ENCODE measurements around the gene BUD23.
"Not testable (repeated sequence)": the region's sequence is repeated elsewhere in the genome, so short reads cannot be mapped to it uniquely, and the experiment has no call there.

The BUD23 gene

DNA sequence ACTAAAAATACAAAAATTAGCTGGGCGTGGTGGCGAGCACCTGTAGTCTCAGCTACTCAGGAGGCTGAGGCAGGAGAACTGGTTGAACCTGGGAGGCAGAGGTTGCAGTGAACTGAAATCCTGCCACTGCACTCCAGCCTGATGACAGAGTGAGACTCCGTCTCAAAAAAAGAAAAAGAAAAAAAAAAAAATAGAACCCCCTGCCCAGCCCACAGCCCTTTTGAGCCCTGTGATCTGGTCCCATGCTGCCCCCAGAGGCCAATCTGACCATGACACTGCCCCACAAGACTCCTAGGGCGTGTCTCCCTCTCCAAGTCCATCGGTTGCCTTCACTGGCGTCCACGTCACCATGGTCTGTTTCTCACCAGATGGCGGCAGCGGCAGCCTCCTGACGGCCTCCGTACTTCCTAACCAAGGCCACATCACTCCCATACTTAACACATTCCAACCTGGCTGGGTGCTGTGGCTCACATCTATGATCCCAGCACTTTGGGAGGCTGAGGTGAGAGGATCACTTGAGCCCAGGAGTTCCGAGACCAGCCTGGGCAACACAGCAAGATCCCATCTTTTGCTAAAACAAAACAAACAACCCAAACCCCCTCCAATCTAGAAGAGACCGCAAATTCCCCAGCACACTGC is 18.1 kb downstream of the BUD23 start:
- peak; percentile 34 for DNase-seq

DNA sequence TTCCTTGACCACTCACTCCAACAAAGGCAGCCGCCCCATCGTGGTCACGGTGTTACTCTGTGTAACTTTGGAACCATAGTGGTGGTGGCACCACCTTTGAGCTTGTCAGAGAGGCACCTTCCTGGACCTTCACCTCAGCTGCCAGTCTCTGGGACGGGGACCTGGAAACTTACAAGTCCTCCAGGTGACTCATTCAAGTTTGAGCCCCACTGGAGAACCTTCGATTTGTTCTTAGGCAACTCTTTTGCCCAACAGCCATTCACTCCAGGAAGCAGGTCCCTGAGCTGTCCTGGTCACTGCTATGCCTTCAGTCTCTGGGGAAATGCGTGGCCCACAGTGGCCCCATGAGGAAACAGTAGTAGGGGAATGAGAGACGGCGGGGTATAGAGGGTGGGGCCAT is 18.8 kb downstream of the BUD23 start:
- no peak for DNase-seq

DNA sequence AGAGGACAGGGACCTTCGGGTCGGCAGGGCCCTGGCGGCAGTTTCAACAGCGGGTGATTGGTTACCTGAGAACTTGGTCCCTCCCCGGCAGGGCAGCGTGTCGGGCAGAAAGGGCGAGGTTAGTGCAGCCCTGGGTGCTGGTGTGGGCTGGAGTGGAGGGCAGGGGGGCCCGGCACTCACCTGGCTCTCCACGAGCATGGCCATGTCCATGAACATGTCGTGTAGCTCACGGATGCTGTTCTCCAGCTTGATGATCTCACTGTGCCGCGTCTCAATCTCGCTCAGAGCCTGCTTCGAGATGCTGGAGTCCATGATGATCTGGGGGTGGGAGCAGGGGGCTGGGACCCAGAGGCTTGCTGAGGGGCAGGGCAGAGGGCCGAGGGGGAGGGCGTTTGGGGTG is 19.3 kb downstream of the BUD23 start:
- no peak for DNase-seq

DNA sequence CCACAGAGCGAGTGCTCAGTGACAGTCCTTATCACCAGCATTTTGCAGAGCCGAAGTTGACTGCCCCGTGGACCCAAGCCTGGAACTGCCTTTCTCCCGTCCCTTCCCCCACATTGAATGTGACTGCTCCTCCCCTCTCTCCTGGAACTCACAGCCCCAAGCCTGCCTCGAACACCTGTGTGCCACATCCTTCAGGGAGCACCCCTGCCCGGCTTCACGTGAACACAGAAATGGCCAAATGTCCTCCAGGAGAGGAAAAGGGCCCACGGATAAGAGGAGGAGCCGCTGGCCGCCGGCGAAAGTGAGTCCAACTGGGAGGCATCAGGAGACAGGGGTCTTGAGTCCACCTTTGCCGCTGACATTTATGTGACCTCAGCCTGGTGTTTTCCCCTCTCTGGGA is 19.8 kb downstream of the BUD23 start:
- DNase-seq: no peak

DNA sequence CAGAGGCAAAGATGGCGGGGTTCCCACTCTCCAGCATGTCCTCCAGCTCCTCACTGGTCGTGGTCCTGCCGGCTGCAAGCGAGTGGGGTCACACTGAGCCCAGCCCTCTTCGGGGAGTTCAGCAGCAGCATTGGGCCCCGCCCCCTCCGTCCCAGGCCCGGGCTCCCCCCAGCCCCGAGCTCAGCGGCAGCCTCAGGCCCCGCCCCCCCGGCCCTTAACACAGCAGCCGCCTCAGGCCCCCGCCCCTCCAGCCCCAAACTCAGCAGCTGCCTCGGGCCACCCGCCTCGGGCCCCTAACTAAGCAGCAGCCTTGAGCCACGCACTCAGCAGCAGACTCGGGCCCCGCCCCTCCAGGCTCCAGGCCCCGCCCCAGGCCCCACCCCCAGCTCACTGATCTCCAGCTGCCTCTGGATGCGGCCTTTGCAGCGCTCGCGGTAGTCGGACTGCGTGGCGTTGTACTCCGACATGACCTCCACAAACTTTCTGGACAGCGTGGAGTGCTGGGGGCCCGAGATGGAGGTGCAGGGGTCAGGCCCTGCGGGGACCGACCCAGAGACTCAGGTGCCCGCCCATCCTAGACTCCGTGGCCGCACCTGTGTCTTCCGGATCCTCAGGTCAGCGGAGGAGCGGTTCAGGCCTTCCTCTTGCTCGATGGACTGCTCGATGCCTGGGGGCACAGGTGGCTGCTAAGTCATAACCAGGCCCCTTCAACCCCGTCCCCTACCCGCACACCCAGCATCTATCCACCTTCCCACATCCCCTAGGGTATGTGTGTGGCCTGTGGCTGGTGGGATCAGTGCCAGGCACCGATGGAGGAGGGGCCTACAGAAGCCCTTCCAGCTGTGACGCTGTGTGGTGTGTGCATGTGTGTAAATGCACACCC is 20.6 kb downstream of the BUD23 start:
- peak; percentile 50 for DNase-seq

DNA sequence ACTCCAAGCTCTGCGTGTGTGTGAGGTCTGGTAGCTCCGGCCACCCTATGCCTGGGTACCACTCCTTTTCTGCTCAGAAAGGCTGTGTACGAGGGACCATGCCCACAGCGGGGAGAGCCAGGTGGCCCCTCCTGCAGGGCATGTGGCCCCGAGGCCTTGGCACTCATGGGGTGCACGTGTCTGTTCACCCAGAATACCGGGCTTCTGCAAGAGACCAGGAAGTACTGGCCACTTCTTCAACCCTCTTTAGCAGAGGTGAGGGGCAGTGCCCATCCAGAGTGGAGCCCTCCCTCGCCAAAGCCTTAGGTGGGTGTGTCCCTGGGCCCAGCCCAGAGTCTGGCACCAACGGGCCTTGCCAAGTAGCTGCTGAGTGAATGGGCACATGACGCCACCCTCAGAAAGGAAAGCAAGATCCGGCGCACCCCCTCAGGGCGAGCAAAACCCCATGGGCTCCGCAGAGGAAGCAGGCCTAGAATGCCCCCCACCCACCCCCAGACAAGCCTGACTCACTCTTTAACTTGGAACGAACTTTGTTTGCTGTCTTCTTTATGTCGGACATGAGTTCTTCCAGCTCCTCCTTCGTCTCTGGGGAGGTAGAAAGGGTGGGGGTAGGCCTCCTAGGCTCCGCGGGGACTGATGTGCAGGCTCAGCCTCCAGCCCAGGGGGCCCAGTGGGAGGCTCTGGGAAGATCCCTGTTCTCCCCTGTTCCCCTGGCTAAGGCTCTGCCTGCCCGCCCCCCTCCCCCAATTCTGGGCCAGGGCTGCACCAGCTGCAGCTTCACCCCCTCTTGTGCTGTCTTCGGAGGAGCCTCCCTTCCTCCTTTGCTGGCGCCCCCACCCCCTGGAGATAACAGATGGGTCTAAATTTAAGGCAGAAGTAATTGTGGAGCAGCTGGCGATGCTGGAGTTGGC is 21.5 kb downstream of the BUD23 start:
- no peak for DNase-seq

DNA sequence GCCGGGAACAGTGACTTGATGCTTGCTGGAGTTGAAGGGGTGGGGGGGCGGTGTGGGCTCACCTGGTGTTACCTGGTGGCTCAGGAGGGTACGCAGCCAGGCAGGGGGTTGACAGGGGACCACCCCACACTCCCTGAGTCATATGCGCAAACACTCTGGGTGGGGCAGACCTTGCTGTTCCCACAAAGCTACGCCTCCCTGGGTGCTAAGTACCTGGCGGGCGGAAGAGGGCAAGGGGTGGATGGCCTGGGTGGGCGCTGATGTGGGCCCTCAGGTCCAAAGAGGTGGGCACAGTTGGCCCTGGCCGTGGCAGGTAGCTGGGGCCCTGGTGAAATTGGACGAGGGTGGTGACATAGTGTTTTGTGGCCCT is 22.1 kb downstream of the BUD23 start:
- DNase-seq: no peak

DNA sequence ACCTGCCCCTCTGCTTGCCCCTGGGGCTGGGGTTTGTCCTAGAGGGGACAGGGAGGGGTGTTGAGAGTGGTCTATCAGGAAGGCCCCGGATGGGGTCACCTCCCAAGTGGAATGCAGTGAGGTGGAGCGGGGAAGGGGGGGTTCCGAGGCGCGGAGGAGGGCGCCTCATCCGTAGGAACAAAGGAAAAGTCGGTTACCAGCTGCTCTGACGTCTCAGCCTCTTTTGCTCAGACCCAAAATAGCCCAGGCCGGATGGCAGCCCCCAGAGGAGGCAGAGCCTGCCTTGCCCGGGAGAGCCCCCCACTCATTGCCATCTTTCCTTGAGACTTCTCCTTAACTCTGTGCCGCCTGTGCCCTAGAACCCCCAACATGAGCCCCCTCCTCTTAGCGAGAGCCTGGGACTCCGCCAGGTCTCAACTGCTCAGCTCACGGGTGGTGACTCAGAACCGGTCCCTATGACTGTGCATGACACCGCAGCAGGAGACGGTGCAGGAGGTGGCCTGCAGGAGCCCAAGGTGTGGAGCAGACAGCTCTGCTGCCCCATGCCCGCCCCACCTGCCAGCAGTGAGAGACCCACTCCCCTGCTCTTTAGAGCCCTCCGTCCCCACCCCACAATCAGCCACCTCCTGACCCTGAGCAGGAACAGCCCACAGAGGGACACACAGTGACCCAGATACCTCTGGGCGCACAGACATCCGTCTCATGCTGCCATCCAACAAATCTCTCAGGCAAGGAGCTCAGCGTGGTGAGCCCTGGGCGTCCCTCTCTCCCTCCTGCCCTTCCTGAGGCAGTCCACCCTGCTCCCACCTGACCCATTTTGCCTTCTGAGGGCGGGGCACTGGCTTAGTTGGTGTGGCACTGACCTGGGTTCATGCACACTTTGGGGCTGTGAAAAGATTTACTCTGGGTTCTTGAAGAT is 23.0 kb downstream of the BUD23 start:
- peak; percentile 47 for DNase-seq

DNA sequence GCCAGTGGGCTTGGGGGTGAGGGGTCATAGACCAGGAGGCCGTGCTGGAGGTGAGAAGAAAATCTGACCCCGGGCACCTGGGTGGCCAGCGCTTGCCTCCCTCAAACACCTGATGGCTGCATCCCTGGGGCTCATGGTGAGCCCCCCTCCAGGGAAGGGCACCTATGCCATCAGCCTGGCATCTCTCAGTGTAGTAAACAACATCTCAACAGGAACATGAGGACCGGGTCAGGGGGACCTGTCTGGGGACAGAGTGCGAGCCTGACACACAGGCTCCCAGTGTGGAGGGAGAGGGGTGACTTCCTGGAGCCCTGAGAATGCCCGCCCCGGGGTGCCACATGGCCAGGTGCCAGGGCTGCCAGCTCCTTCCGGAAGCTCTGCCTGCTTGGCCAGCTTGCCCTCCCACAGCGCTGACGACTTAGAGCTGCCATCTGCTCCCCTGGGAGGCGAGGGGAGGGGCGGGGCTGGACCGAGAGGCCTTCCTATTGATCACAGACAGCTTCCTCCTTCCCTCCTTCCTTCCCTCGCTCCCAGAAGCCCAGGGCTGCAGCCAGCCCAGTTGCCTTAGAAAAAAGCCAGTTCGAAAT is 23.7 kb downstream of the BUD23 start:
- no peak for DNase-seq

DNA sequence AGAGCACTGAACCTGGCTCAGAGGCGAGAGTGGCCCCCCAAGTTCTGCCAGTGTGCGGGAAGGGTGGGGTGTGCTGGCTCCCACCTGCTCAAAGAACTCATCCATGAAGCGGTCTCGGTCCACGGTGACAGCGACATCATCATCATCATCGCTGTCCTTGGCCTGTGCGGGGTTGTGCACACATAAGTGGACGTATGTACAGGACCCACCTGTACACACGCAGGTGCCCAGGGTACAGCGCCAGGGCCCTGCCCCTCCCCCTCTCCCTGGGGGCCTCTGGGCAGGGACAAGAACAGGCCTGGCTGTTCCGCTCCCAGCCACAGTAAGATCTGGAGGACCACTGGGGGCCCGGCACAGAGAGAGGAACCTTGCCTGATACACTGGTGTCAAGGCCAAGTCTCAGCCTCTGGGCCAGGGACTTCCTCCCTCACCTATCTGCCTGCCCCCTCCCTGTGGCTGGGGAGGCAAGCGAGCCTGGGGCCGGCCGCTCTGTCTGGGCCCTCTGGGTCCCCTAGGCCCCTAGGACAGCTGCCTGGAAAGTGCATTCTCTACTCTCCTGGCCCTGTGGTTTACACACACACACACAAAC is 25.7 kb downstream of the BUD23 start:
- DNase-seq: no peak

DNA sequence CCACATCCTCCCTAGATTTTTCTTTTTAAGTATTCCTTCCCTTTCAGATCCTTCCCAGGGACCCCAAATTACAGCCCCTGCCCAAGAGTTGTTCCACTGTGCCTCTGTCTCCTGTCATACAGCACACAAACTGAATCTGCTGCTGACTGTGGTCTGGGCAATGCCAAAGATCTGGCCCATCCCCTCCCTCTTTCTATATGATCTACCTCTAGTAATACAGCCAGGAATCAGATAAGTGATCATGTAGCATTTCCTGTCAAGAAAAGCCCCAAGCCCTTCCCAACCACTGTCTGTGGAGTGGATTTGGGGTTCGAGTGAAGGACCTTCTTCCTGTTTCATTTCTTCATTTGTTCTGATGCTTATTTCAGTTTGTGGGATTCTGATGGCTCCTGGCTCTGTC is 29.4 kb downstream of the BUD23 start:
- DNase-seq: no peak

DNA sequence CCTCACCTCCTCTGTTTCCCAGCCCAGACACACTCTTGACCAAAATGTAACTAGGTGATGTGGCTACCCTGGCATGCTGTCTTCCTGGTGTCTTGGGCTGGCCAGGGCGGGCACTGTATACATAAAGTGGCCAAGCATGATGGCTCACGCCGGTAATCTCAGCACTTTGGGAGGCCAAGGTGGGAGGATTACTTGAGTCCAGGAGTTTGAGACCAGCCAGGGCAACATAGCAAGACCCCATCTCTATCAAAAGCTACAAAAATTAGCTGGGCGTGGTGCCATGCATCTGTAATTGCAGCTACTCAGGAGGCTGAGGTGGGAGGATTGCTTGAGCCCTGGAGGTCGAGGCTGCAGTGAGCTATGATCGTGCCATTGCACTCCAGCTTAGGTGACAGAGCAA is 29.9 kb downstream of the BUD23 start:
- DNase-seq: not testable (repeated sequence)

DNA sequence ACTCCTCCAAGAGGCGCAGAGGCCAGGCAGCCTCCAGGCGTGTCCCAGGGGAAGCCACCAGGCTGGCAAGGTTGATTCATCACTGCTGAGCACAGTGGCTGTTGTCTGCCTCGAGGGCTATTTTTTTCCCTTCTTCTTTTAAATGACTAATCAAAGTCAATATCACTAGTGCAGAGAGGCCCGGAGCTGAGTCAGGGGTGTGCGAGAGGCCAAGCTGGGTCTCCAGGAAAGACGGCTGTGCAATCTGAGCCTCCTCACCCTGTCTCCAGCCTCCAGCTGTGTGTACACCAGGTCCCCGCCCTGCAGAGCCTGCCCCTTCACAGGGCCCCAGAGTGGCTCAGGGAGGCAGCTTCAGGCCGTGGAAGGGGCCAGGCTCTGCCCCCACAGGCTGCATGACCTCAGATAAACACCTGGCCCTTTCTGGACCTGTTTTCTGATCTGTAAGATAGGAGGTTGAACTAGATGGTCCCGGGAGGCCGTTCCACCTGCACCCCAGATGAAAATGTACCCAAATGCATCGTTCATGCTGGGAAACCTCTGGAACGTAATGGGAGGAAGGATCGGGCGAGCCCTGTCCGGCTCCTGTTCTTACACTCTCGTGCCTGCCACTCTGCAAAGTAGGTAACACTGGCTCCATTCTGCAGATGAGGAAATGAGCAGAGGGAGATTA is 32.4 kb downstream of the BUD23 start:
- DNase-seq: peak; percentile 57

DNA sequence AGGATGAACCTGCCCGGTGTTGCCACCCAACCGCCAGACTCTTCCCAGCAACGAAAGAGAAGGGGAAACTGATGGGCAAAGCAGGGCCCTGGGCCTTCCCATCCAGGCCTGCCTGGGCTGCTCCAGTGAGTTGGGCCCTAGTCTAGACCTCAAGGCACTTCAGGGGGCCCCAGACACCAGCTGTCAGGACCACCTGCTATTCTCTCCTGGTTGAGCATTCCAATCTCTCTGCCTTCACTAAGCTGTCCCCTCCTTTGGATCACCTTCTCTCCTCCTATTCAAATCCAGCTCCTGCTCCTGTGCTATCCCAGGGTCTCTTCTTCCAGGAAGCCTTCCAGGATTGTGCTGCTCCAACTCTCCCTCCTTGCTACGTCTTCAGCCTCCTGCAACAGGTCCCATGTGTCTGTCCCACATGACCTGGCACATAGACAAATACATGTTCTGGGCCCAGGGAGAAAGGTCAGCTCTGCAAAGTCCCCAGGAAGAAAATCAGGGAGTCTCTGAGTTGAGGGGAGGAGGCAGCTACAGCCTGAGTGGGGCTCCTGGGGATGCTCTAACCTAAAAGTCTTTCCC is 33.0 kb downstream of the BUD23 start:
- DNase-seq: no peak

DNA sequence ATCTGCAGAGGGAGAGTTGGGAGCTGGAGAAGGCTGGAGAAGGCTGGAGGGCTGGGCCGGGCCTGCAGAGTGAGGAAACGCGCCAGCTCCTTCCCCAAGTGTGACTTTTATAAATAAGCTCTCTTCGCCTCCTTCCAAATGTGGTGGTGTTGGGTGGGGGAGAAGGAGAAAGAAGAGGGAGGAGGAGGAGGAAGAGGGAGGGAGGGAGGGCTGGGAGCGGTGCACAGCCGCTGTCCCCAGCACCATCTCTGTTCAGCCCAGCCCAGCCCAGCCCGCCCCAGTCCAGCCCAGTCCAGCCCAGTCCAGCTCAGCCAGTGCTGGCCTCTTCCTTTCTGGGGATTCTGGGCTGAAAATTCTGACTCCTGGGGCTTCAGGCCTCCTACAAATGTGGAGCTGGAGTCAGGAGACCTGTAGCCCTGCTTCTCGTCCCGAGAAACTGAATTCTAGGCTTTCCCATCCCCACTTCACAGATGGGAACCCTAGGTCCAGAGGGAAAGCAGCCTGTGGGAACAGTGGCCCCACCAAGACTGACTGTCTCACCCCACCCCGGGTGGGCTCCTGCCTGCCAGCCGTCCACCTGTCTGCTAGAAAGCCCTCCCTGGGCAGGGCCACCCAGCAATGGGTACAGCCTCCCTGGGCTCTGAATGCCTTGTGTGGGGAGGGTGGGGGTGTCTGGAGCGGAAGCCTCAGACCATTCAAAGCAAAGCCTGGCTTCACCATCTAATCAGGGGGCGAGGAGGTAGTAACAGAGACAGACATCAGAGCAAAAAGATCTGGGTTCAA is 33.8 kb downstream of the BUD23 start:
- DNase-seq: no peak

DNA sequence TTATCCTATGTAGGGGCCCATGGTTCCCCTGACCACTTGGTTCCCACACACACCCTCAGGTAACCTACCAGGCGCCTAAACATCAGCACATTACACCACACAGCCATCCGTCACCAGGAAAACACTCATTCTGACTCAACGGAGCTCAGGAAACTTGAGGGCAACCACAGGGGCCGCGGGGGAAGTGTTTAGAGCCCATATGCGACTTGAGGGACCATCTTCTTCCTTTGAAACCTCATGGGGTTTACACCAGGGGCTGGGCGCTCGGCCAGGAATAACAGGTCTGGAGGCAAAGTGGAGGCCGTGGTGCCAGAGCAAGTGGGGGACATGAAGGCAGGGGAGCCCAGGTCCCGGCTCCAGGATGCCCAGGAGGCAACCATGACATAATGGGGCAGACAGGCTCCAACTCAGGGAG is 34.6 kb downstream of the BUD23 start:
- peak; percentile 73 for DNase-seq

DNA sequence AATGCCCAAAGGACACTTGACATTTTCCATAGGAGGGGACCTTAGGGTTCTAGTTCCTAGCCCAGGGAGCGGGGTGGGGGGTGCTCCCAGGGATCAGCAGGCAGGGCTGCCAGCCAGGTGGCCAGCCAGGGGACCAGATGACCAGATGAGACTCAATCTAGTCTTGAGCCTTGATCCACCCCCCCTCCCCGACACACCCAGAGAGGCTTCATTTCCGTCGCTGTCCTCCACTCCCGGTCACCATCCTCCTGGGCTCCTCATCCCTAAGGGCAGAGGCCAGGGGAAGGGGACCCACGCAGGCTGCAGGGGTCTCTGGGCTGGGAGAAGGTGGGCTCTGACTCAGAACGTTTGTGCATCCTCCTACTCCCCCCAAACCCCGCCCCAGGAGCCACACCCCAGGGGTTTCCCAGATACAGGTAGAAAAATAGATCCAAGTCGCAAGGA is 35.1 kb downstream of the BUD23 start:
- peak; percentile 39 for DNase-seq

DNA sequence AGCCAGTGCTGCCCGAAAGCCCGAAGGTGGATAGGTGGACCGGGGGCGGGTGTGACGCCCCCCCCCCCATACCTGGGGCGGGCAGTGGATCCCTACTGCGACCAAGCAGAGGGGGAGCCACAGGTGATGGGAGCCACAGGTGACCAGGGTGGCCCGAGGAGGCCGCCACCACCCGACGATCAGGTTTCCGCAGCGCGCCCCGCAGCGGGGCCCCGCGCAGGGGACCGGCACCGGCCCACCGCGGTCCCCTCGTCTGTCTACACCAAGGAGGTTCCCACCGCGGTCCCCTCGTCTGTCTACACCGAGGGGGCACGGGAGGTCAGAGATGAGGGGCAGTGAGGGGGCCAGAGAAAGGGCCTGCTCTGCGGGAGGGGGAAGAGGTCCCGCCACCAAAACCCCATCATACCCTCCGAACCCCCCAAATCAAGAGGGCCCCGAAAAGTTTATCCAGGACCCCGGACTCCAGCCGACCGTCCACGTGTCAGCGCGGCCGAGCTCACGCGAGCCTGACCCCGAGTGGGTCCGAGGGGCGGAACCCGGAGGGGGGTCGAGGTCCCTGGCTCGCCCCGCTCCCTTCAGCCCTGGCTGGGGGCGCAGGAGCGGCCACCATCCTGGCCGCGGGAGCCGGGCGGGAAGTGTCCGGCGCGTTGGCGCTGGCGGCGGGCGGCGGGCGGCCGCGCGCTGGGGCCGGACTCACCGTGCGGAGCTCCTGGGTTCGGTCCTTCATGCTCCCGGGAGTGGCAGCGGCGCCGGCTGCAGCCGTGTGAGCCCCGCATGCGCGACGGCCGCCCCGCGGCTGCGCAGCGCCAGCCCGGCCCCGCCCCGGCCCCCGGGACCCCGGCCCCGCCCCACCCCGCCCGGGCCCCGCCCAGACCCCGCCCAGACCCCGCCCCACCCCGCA is 35.8 kb downstream of the BUD23 start, which contains the start of gene STX1A:
Gene STX1A, minus strand, starts transcription at position 765 of the 901 bp plus-strand sequence. Its CDS starts 38 bp downstream, at position 727.
- peak; percentile 73 for DNase-seq
